CD14-positive monocyte (primary cell): Measurements from ENCODE around the gene STUB1. TPM values are rescaled to one million over a fixed set of nuclear protein-coding genes. Genes with fewer than 3 reads are reported as not detected.
A peak's percentile ranks its signal among the peaks of the same experiment; 100 is the strongest.

Source experiments
- DNase-seq, 3 donors: peaks; one replicate each; pipeline ENCODE4 v3.0.0-alpha.2; 2011 to 2022
- H2AFZ ChIP-seq: 2 replicates; pipeline ENCODE4 v1.6.0; 2012; ENCODE audit warnings: mild to moderate bottlenecking, low read depth, low read length, inconsistent platforms; ENCODE audit not compliant: insufficient read depth, poor library complexity, severe bottlenecking
- H3K27ac ChIP-seq, 2 donors: 1 replicate in 1 of 2; 2 replicates in 1 of 2; pipeline ENCODE4 v1.5.1; 2012 to 2013; ENCODE audit warnings: low read length in 2 of 2, control low read depth in 1 of 2, inconsistent platforms in 1 of 2, low read depth in 1 of 2, mild to moderate bottlenecking in 1 of 2
- H3K27me3 ChIP-seq, 2 donors: one replicate each; pipeline versions ENCODE4 v1.6.0 to v1.6.1; 2011 to 2013; ENCODE audit warnings: low read length in 2 of 2; ENCODE audit not compliant: control insufficient read depth in 2 of 2, insufficient read depth in 2 of 2
- H3K36me3 ChIP-seq, 2 donors: replicated peaks in 1 of 2; 1 replicate in 1 of 2; 2 replicates in 1 of 2; pipeline versions ENCODE4 v1.5.1 to v1.6.1; 2012 to 2013; ENCODE audit warnings: low read length in 2 of 2, control low read depth in 1 of 2, inconsistent platforms in 1 of 2, mild to moderate bottlenecking in 1 of 2; ENCODE audit not compliant: insufficient read depth in 2 of 2, control insufficient read depth in 1 of 2
- H3K4me1 ChIP-seq, 2 donors: 1 replicate in 1 of 2; 2 replicates in 1 of 2; pipeline versions ENCODE4 v1.5.1 to v1.6.1; 2012 to 2013; ENCODE audit warnings: low read length in 2 of 2, control low read depth in 1 of 2, inconsistent platforms in 1 of 2, mild to moderate bottlenecking in 1 of 2, moderate library complexity in 1 of 2; ENCODE audit not compliant: insufficient read depth in 2 of 2, control insufficient read depth in 1 of 2
- H3K4me2 ChIP-seq: replicated peaks from 2 replicates; pipeline ENCODE3; 2012; ENCODE audit warnings: low read length, moderate library complexity, mild to moderate bottlenecking; ENCODE audit not compliant: poor library complexity, severe bottlenecking; ENCODE audit errors: extremely low read depth
- H3K4me3 ChIP-seq, 3 experiments: fragments of 200-600 bp in 1 of 3; sonication (generic) in 1 of 3; replicated peaks in 1 of 3; 1 replicate in 2 of 3; 2 replicates in 1 of 3; pipeline ENCODE4 v1.5.1; 2011 to 2013; ENCODE audit warnings: low read length in 3 of 3, mild to moderate bottlenecking in 3 of 3, control low read depth in 2 of 3, low read depth in 2 of 3, inconsistent platforms in 1 of 3, moderate library complexity in 1 of 3
- H3K79me2 ChIP-seq: 2 replicates; pipeline ENCODE4 v1.6.0; 2012; ENCODE audit warnings: mild to moderate bottlenecking, control low read depth, inconsistent platforms, low read length, moderate library complexity; ENCODE audit not compliant: insufficient read depth
- H3K9ac ChIP-seq: 2 replicates; pipeline ENCODE4 v1.6.0; 2017; ENCODE audit warnings: low read length, mild to moderate bottlenecking; ENCODE audit not compliant: insufficient read depth, poor library complexity, severe bottlenecking
- H3K9me3 ChIP-seq, 2 donors: replicated peaks in 1 of 2; 1 replicate in 1 of 2; 2 replicates in 1 of 2; pipeline versions ENCODE4 v1.5.1 to v1.6.1; 2012 to 2013; ENCODE audit warnings: low read length in 2 of 2, control low read depth in 1 of 2; ENCODE audit not compliant: control insufficient read depth in 1 of 2, insufficient read depth in 1 of 2
- H4K20me1 ChIP-seq: 2 replicates; pipeline ENCODE4 v1.6.0; 2012; ENCODE audit warnings: mild to moderate bottlenecking, low read length, control low read depth, moderate library complexity; ENCODE audit not compliant: insufficient read depth
- H3K27ac Mint-ChIP-seq, 7 donors: one replicate each; pipeline ENCODE4 v1.8.0; 2020; ENCODE audit warnings: mild to moderate bottlenecking in 7 of 7, mixed read lengths in 7 of 7, moderate library complexity in 6 of 7, inconsistent platforms in 2 of 7
- H3K27me3 Mint-ChIP-seq, 3 donors: one replicate each; pipeline ENCODE4 v1.8.0; 2021 to 2022; ENCODE audit warnings: low read depth in 3 of 3, mild to moderate bottlenecking in 3 of 3, mixed read lengths in 3 of 3, moderate library complexity in 3 of 3, inconsistent platforms in 1 of 3
- H3K36me3 Mint-ChIP-seq, 2 donors: one replicate each; pipeline ENCODE4 v1.8.0; 2020; ENCODE audit warnings: mixed read lengths in 2 of 2, inconsistent platforms in 1 of 2, mild to moderate bottlenecking in 1 of 2
- H3K4me1 Mint-ChIP-seq: one replicate; pipeline ENCODE4 v1.8.0; 2020; ENCODE audit warnings: mild to moderate bottlenecking, mixed read lengths
- H3K4me3 Mint-ChIP-seq, 2 donors: one replicate each; pipeline ENCODE4 v1.8.0; 2020; ENCODE audit warnings: mild to moderate bottlenecking in 2 of 2, mixed read lengths in 2 of 2, moderate library complexity in 1 of 2
- H3K9me3 Mint-ChIP-seq, 7 donors: one replicate each; pipeline ENCODE4 v1.8.0; 2020 to 2022; ENCODE audit warnings: mixed read lengths in 7 of 7, mild to moderate bottlenecking in 6 of 7, moderate library complexity in 6 of 7, inconsistent platforms in 2 of 7
- WGBS: methylation state at CpG from one replicate; pipeline ENCODE4 v1.1.5; 2013; ENCODE audit warnings: missing lambda C conversion rate; ENCODE audit not compliant: insufficient coverage; 5-methylcytosine and 5-hydroxymethylcytosine counted together
- intact Hi-C, 2 donors: fragments of 100-400 bp; cut with micrococcal nuclease; formaldehyde crosslinking; loops; one replicate each; pipeline versions ENCODE4 v1.15.0 to v1.15.1; 2023
- polyA plus RNA-seq, 3 donors: library from polyadenylated mRNA; depleted of rRNA in 1 of 3; unstranded in 2 of 3; stranded (reverse) in 1 of 3; fragments of 300-500 nt in 2 of 3; fragments of >200 nt in 1 of 3; fragmentation: Illumina TruSeq in 2 of 3; gene quantifications; 1 replicate in 2 of 3; 2 replicates in 1 of 3; pipeline ENCODE4 v1.2.3, GENCODE V29; 2012 to 2021
- TF ChIP-seq, protein P1 (sequence below): fragments of 200-600 bp; IDR thresholded peaks from one replicate; pipeline ENCODE4 v1.8.0; 2022; ENCODE audit warnings: antibody characterized with exemption, mild to moderate bottlenecking

Gene STUB1
- polyA plus RNA-seq, 3 donors, result 83.3 to 108 (median 106) TPM

DNA sequence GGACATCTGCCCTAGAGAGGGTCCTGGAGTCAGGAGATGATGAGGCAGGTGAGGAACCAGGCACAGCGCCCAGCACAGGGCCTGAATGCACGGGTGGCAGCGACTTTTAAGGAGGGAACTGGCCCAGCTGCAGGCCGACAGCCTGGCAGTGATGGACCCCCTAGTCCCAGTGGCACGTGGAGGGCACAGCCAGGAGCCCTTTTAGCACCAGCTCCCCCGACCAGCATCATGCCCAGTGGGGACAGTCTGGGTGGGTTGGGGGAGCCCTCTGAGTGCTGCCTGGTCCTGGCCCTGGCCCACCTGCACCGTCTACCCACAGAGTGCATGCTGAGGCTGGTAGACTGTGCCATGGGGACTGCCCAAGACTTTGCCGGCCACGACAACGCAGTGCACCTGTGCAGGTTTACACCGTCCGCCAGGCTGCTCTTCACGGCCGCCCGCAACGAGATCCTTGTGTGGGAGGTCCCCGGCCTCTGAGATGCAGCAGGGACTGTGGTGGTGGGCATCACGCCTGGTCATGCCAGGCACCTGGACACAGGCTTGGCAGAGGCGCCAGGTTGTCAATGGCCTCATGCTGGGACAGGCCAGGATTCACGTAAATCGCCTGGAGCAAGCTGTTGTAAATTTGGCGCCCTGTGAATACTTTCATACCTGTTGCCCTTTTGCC lies 13.0 kb upstream of the STUB1 start:
- Histone ChIP-seq H3K9ac (no peak overlapping the region), H3K27ac (peak overlapping the region; percentile 8 to 68), H3K4me3 (peak overlapping the region in 1 of 3 experiments; percentile 87), H3K36me3 (peaks cover 30 to 31% of the 10 kb centered on the region in 2 donors), H3K4me1 (peaks cover 17 to 21% of the 10 kb centered on the region in 2 donors), H3K4me2 (peak overlapping the region; percentile 96), H3K27me3 (no peaks in the 10 kb centered on the region), H2AFZ (peak overlapping the region; percentile 74), H3K79me2 (peaks cover 20% of the 10 kb centered on the region), H3K9me3 (no peaks in the 10 kb centered on the region), H4K20me1 (peaks cover 30% of the 10 kb centered on the region)
- H3K27me3 Mint-ChIP-seq, result peaks cover 0 to 2% (median 2%) of the 10 kb centered on the region in 3 donors
- no peaks in the 10 kb centered on the region for H3K9me3 Mint-ChIP-seq
- H3K27ac Mint-ChIP-seq, result peak overlapping the region in 5 of 7 donors; percentile 51 to 78 (median 66)
- peaks cover 19 to 34% of the 10 kb centered on the region in 2 donors for H3K36me3 Mint-ChIP-seq
- DNase-seq, result no peak
- peaks cover 9% of the 10 kb centered on the region for H3K4me1 Mint-ChIP-seq
- WGBS, result 90% methylated on average over 21 of the region's 22 CpGs
- intact Hi-C loops, result no loop called here
- H3K4me3 Mint-ChIP-seq, result peak overlapping the region; percentile 53 to 78
- TF ChIP-seq, protein P1, sequence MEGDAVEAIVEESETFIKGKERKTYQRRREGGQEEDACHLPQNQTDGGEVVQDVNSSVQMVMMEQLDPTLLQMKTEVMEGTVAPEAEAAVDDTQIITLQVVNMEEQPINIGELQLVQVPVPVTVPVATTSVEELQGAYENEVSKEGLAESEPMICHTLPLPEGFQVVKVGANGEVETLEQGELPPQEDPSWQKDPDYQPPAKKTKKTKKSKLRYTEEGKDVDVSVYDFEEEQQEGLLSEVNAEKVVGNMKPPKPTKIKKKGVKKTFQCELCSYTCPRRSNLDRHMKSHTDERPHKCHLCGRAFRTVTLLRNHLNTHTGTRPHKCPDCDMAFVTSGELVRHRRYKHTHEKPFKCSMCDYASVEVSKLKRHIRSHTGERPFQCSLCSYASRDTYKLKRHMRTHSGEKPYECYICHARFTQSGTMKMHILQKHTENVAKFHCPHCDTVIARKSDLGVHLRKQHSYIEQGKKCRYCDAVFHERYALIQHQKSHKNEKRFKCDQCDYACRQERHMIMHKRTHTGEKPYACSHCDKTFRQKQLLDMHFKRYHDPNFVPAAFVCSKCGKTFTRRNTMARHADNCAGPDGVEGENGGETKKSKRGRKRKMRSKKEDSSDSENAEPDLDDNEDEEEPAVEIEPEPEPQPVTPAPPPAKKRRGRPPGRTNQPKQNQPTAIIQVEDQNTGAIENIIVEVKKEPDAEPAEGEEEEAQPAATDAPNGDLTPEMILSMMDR, result no peak

DNA sequence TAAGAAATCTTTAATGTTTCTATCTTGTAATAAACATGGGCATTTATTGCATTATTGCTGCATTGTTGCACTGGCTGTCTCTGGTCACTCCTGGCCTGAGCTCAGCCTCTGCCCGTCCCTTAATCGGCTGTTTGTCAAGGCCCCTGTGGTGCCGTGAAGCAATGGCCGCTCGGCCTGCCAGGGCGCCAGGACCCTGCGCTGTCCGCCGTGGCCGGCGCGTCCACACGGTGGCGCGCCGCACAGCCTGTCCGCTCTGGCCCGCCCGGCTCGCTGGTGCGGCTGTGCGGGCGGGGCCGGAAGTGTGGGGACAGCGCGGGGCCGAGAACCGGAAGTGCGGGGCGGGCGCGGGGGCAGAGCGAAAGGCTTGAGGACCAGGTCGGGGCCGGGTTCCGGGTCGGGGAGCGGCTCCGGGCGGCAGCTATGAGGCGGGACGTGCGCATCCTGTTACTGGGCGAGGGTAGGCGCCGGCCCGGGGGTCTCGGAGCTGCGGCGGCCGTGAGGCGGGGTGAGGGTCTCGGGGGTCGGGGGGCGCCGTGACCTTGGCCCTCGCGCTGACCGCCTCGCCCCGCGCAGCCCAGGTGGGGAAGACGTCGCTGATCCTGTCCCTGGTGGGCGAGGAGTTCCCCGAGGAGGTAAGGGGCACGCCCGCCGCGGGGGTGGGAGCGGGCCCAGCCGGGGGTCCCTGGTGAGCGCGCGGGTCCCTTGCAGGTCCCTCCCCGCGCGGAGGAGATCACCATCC lies 12.3 kb upstream of the STUB1 start, which contains the start of gene RHOT2:
TSS of gene RHOT2 (plus strand) at position 353 of the 739 bp plus-strand sequence. CDS start at position 421, 68 bp downstream.
- WGBS, result under 1% methylated on average over 76 of the region's 78 CpGs
- intact Hi-C loops, result no loop called here
- Histone ChIP-seq H2AFZ (peak within 1 kb of the TSS; percentile 74), H3K4me1 (peaks cover 17 to 21% of the 10 kb centered on the region in 2 donors), H3K79me2 (peaks cover 20% of the 10 kb centered on the region), H3K27ac (peak within 1 kb of the TSS; percentile 8 to 68), H3K9me3 (no peaks in the 10 kb centered on the region), H3K27me3 (no peaks in the 10 kb centered on the region), H3K4me2 (peak within 1 kb of the TSS; percentile 96), H4K20me1 (peaks cover 37% of the 10 kb centered on the region), H3K36me3 (peaks cover 37 to 38% of the 10 kb centered on the region in 2 donors), H3K9ac (peak within 1 kb of the TSS; percentile 83), H3K4me3 (peak within 1 kb of the TSS; percentile 72 to 87 (median 78))
- peak; percentile 90 to 94 (median 93) for DNase-seq
- H3K27me3 Mint-ChIP-seq, result peaks cover 0 to 2% (median 2%) of the 10 kb centered on the region in 3 donors
- TF ChIP-seq, protein P1, result peak; percentile 73
- peaks cover 24 to 36% of the 10 kb centered on the region in 2 donors for H3K36me3 Mint-ChIP-seq
- H3K4me1 Mint-ChIP-seq, result peaks cover 9% of the 10 kb centered on the region
- no peaks in the 10 kb centered on the region for H3K9me3 Mint-ChIP-seq
- H3K27ac Mint-ChIP-seq, result peak within 1 kb of the TSS in 6 of 7 donors; percentile 49 to 80 (median 64)
- peak within 1 kb of the TSS; percentile 78 to 82 for H3K4me3 Mint-ChIP-seq
